AG09319 (cell line): ENCODE data around the gene ERICH6.
"Not testable (repeated sequence)": the region's sequence is repeated elsewhere in the genome, so short reads cannot be mapped to it uniquely, and the experiment has no call there.

Experiments
- DNase-seq: peaks from one replicate; pipeline ENCODE4 v3.0.0-alpha.2; 2010; ENCODE audit warnings: low read depth; ENCODE audit errors: extremely low read depth
- CTCF ChIP-seq: IDR thresholded peaks from 2 replicates; pipeline ENCODE4 v1.5.1; 2011; ENCODE audit warnings: low read depth, mild to moderate bottlenecking, inconsistent platforms, low read length, moderate library complexity

Gene ERICH6

GRCh38 chr3:150627557-150627956, 76.2 kb downstream of the ERICH6 start:
- no peak for TF ChIP-seq CTCF
- peak; percentile 30 for DNase-seq

GRCh38 chr3:150626148-150626930, 77.4 kb downstream of the ERICH6 start:
- no peak for TF ChIP-seq CTCF
- DNase-seq: no peak

GRCh38 chr3:150623945-150624344, 79.8 kb downstream of the ERICH6 start:
- DNase-seq: no peak
- TF ChIP-seq CTCF: no peak

GRCh38 chr3:150622955-150623354, 80.8 kb downstream of the ERICH6 start:
- DNase-seq: not testable (repeated sequence)

- no peak for DNase-seq
These were observed 83.6 kb downstream of the ERICH6 start for GRCh38 chr3:150620002-150620689.

GRCh38 chr3:150613709-150614480, 89.8 kb downstream of the ERICH6 start:
- DNase-seq: no peak
- no peak for TF ChIP-seq CTCF

More at GRCh38 chr3:150620002-150620689, 83.6 kb downstream of the ERICH6 start:
- TF ChIP-seq CTCF: no peak

- DNase-seq: no peak
- TF ChIP-seq CTCF: no peak
These were observed 90.7 kb downstream of the ERICH6 start for GRCh38 chr3:150613034-150613433.
